Ovary (tissue), 3 donors: Measurements from ENCODE around the gene EPB41L2.

Experiments used
- POLR2A ChIP-seq: fragments of 450-650 bp; IDR thresholded peaks from one replicate; pipeline ENCODE4 v1.6.1; 2017; ENCODE audit warnings: antibody characterized with exemption, mild to moderate bottlenecking, moderate library complexity
- TF ChIP-seq, protein P1 (sequence below), 3 donors: fragments of 450-650 bp in 2 of 3; fragments of 200-600 bp in 1 of 3; IDR thresholded peaks; one replicate each; pipeline versions ENCODE4 v1.5.1 to v1.8.0; 2016 to 2022; ENCODE audit warnings: antibody characterized with exemption in 3 of 3, mild to moderate bottlenecking in 1 of 3
- donor health status: DM: no; HTN: no; CAD: no.

DNA sequence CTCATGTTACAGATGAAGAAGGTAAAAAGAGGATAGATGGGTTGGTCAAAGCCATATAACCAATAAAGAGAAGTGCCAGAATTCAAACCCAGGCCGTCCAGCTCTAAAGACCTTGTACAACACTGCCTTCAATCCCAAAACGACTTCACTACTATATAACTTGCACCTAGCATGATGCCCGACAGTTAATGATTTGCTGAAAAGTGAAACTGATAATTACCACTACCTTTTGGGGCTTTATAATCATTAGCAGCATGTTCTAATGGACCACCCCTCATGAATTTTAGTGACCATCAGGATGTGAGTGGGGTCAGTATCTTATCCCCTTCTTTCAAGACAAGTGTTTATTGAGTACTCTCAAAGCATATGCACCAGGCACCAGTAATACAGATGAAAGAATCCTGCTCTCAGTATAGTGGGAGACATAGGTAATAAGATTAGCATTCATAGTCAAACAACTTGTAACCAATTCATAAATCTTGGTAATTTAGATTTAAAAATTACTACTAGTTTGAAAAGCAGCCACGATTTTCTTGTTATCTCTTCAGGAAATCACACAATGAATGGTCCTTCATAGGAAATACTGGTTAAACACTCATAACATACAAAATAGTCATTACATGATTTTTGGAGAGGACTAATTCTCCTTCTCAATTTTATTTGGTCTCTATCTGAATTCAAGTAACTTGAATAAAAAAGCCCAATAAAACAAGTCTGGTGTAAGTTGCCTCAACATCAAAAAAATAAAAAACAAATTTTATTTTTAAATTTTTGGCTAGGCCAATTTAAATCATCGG, 98.0 kb downstream of the EPB41L2 start:
- TF ChIP-seq, protein P1, sequence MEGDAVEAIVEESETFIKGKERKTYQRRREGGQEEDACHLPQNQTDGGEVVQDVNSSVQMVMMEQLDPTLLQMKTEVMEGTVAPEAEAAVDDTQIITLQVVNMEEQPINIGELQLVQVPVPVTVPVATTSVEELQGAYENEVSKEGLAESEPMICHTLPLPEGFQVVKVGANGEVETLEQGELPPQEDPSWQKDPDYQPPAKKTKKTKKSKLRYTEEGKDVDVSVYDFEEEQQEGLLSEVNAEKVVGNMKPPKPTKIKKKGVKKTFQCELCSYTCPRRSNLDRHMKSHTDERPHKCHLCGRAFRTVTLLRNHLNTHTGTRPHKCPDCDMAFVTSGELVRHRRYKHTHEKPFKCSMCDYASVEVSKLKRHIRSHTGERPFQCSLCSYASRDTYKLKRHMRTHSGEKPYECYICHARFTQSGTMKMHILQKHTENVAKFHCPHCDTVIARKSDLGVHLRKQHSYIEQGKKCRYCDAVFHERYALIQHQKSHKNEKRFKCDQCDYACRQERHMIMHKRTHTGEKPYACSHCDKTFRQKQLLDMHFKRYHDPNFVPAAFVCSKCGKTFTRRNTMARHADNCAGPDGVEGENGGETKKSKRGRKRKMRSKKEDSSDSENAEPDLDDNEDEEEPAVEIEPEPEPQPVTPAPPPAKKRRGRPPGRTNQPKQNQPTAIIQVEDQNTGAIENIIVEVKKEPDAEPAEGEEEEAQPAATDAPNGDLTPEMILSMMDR (IDR thresholded peaks at IDR 0.05): no peak
- TF ChIP-seq POLR2A: no peak
